Caco-2 (cell line): Measurements from ENCODE around the gene TUBGCP6. TPM values are rescaled to one million over a fixed set of nuclear protein-coding genes. Genes with fewer than 3 reads are reported as not detected.

Source experiments
- BruUV-seq: library from RNA; stranded (reverse); fragments of 400-500 nt; replicated peaks from 2 replicates; lab custom pipeline; 2021; lab: Mats Ljungman, UMichigan
- CTCF ChIA-PET: fragments of 300-600 bp; sonication (Branson Sonifier 250); formaldehyde crosslinking; loops from one replicate; lab custom pipeline; 2022; ENCODE audit warnings: antibody characterized with exemption; lab: Charles Lee
- POLR2A ChIA-PET: fragments of 300-600 bp; sonication (Branson Sonifier 250); formaldehyde crosslinking; loops from one replicate; lab custom pipeline; 2022; ENCODE audit warnings: antibody characterized with exemption; lab: Charles Lee
- DNase-seq, 2 experiments: peaks; one replicate each; pipeline versions ENCODE4 v3.0.0 to v3.0.0-alpha.2; 2020 to 2022
- H3K27me3 ChIP-seq: replicated peaks from 2 replicates; pipeline ENCODE4 v1.6.0; 2011; ENCODE audit warnings: low read length; ENCODE audit not compliant: control insufficient read depth, insufficient read depth
- H3K36me3 ChIP-seq: 2 replicates; pipeline ENCODE4 v1.5.1; 2011; ENCODE audit warnings: low read length; ENCODE audit not compliant: control insufficient read depth, insufficient read depth
- H3K4me1 ChIP-seq: fragments of 250-450 bp; sonication (Bioruptor Pico); 2 replicates; pipeline ENCODE4 v1.5.1; 2020; ENCODE audit warnings: mild to moderate bottlenecking
- H3K4me3 ChIP-seq: 2 replicates; pipeline ENCODE4 v1.5.1; 2011; ENCODE audit warnings: low read depth, mild to moderate bottlenecking, control low read depth, low read length
- H3K9me3 ChIP-seq: fragments of 250-450 bp; sonication (Bioruptor Pico); 2 replicates; pipeline ENCODE4 v1.5.1; 2020; ENCODE audit warnings: mild to moderate bottlenecking, moderate library complexity
- H3K27ac Mint-ChIP-seq: one replicate; pipeline ENCODE4 v1.8.0; 2022; ENCODE audit warnings: mixed read lengths; ENCODE audit not compliant: unreplicated experiment
- H3K27me3 Mint-ChIP-seq: one replicate; pipeline ENCODE4 v1.8.0; 2022; ENCODE audit warnings: mixed read lengths; ENCODE audit not compliant: insufficient read depth, unreplicated experiment
- H3K36me3 Mint-ChIP-seq: one replicate; pipeline ENCODE4 v1.8.0; 2022; ENCODE audit warnings: mild to moderate bottlenecking, mixed read lengths; ENCODE audit not compliant: insufficient read depth, unreplicated experiment
- H3K4me1 Mint-ChIP-seq: one replicate; pipeline ENCODE4 v1.8.0; 2022; ENCODE audit warnings: low read depth, mixed read lengths; ENCODE audit not compliant: unreplicated experiment
- H3K4me3 Mint-ChIP-seq: one replicate; pipeline ENCODE4 v1.8.0; 2022; ENCODE audit warnings: mild to moderate bottlenecking, moderate library complexity, mixed read lengths; ENCODE audit not compliant: unreplicated experiment
- H3K9me3 Mint-ChIP-seq: one replicate; pipeline ENCODE4 v1.8.0; 2022; ENCODE audit warnings: mixed read lengths; ENCODE audit not compliant: unreplicated experiment
- CTCF ChIP-seq, 2 experiments: fragments of 200-600 bp in 1 of 2; IDR thresholded peaks; 1 replicate in 1 of 2; 2 replicates in 1 of 2; pipeline versions ENCODE4 v1.5.1 to v1.8.0; 2011 to 2022; ENCODE audit warnings: antibody characterized with exemption in 1 of 2, control low read depth in 1 of 2, inconsistent platforms in 1 of 2, low read depth in 1 of 2, low read length in 1 of 2, mild to moderate bottlenecking in 1 of 2, moderate library complexity in 1 of 2; ENCODE audit not compliant: insufficient read depth in 1 of 2, severe bottlenecking in 1 of 2, unreplicated experiment in 1 of 2
- intact Hi-C: fragments of 100-400 bp; cut with micrococcal nuclease; formaldehyde crosslinking; loops from one replicate; pipeline ENCODE4 v1.10.0; 2022; ENCODE audit not compliant: unreplicated experiment
- total RNA-seq: library from RNA; stranded (reverse); gene quantifications from 2 replicates; pipeline ENCODE4 v1.2.3, GENCODE V29; 2022

TUBGCP6 gene
- total RNA-seq, 1 experiment from 2014 or later = 29.3 TPM

DNA sequence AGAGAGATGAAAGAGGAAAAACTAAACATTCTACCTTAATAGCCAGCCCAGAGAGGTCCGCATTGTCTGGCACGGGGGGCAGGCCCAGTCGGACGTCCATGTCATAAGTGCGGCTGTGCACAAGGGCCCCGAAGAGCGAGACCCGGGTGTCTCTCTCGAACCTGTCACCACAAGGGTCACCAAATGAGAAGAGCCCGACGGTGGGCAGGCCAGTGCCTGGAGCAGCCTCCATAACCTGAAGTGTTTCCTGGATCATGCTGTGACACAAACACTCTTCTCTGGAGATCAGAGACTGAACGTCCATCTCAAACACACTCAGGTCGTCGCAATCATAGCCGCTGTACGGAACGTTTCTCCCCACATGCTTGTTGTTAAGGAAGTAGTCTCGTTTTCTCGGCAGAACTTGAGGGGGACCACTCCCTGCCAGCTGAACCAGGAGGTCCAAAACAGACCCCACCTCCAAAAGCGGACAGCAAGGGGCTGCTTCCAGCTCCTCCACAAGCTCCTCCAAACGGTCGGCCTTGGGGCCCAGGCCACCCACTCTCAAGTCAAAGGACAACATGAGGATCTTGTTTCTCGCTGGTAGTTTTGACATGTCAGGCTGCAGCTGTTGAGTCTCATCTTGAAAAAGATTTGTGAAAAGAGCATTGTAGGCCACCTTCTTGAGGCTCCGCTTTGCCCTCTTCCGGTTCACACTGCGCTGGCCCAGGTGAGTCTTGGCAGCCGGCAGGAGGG, 971 bp downstream of the TUBGCP6 start:
- Histone ChIP-seq H3K4me1 (peaks cover 8% of the 10 kb centered on the region), H3K36me3 (peaks cover 7% of the 10 kb centered on the region; the same call in 1 of the 2 replicates), H3K9me3 (no peaks in the 10 kb centered on the region), H3K4me3 (peak overlapping the region; percentile 58), H3K27me3 (no peaks in the 10 kb centered on the region)
- Mint-ChIP-seq H3K9me3 (no peaks in the 10 kb centered on the region), H3K27me3 (no peaks in the 10 kb centered on the region), H3K4me3 (peak overlapping the region; percentile 76), H3K4me1 (peaks cover 8% of the 10 kb centered on the region), H3K36me3 (peaks cover 43% of the 10 kb centered on the region), H3K27ac (peak overlapping the region; percentile 87)
- no TSS peak for BruUV-seq
- ChIA-PET CTCF (interaction anchor here (0.6 to 2.5 kb wide), 2 partner anchors 98 to 128 kb away, joined by 3 to 8 read pairs; no protein-coding TSS in a partner anchor), POLR2A (interaction anchor here (0.6 to 0.7 kb wide), 2 partner anchors 56 to 83 kb away, joined by 3 to 4 read pairs; no protein-coding TSS in a partner anchor)
- no peak for DNase-seq
- no peak for TF ChIP-seq CTCF (IDR thresholded peaks at IDR 0.05; ENCODE audit: insufficient read depth in 1 of 2, low read depth in 1 of 2, low read length in 1 of 2, severe bottlenecking in 1 of 2, unreplicated experiment in 1 of 2)
- intact Hi-C loops = no loop called here

- Mint-ChIP-seq H3K4me1 (peaks cover 8% of the 10 kb centered on the region), H3K27me3 (no peaks in the 10 kb centered on the region), H3K36me3 (peaks cover 36% of the 10 kb centered on the region), H3K9me3 (no peaks in the 10 kb centered on the region), H3K27ac (no peak overlapping the region), H3K4me3 (peak overlapping the region; percentile 76)
- ChIA-PET POLR2A (no interaction called here), CTCF (no interaction called here)
- no peaks in the 10 kb centered on the region for H3K27me3 ChIP-seq
- intact Hi-C loops = no loop called here
- no peak for TF ChIP-seq CTCF (IDR thresholded peaks at IDR 0.05; ENCODE audit: insufficient read depth in 1 of 2, low read depth in 1 of 2, low read length in 1 of 2, severe bottlenecking in 1 of 2, unreplicated experiment in 1 of 2)
- H3K9me3 ChIP-seq = no peaks in the 10 kb centered on the region
- no peak overlapping the region for H3K4me3 ChIP-seq
- peaks cover 2% of the 10 kb centered on the region; the same call in 1 of the 2 replicates for H3K36me3 ChIP-seq
- H3K4me1 ChIP-seq = peaks cover 8% of the 10 kb centered on the region
- no peak for DNase-seq
- BruUV-seq = no TSS peak
Observed at GRCh38 chr22:50242406-50242949, 2.3 kb downstream of the TUBGCP6 start.

- Histone ChIP-seq H3K27me3 (no peaks in the 10 kb centered on the region), H3K4me3 (no peak overlapping the region), H3K4me1 (no peaks in the 10 kb centered on the region), H3K9me3 (no peaks in the 10 kb centered on the region), H3K36me3 (no peaks in the 10 kb centered on the region; the same call in 1 of the 2 replicates)
- H3K9me3 Mint-ChIP-seq = no peaks in the 10 kb centered on the region
- ChIA-PET CTCF (no interaction called here), POLR2A (no interaction called here)
- peaks cover 8% of the 10 kb centered on the region for H3K4me1 Mint-ChIP-seq
- H3K36me3 Mint-ChIP-seq = peaks cover 30% of the 10 kb centered on the region
- no TSS peak for BruUV-seq
- TF ChIP-seq CTCF (IDR thresholded peaks at IDR 0.05; ENCODE audit: insufficient read depth in 1 of 2, low read depth in 1 of 2, low read length in 1 of 2, severe bottlenecking in 1 of 2, unreplicated experiment in 1 of 2) = no peak
- no peak for DNase-seq
- no peak overlapping the region for H3K4me3 Mint-ChIP-seq
- H3K27ac Mint-ChIP-seq = no peak overlapping the region
- H3K27me3 Mint-ChIP-seq = no peaks in the 10 kb centered on the region
- intact Hi-C loops = no loop called here
Observed at GRCh38 chr22:50238755-50239154, 6.1 kb downstream of the TUBGCP6 start.
